HG03280 (cell line): ENCODE results near the gene PJA2.
"Not testable (repeated sequence)": the region's sequence is repeated elsewhere in the genome, so short reads cannot be mapped to it uniquely, and the experiment has no call there.

Experiments used
- ATAC-seq: cut with Tn5 transposase; IDR thresholded peaks from one replicate; pipeline ENCODE4 v1.9.1; 2021; ENCODE audit warnings: mild to moderate bottlenecking, moderate library complexity; ENCODE audit not compliant: unreplicated experiment

PJA2 gene

DNA sequence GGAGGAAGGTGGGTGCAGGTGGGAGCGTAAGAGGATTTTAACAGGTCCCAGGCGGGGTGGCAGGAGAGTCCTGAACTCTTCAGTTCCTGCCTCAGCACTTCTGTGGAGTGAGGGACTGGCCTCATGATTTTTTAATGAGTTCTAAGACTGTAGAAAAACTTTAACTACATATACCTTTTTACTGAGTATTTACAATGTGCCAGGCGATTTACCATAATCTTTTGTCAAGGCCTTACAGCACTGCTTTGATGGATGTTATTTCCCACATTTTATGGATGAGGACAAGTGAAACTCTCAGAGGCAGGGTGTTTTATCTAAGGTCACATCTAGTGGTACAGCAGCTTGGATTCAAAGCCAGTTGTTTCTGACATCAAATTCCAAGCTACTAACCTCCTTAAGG lies 99.5 kb downstream of the PJA2 start:
- ATAC-seq, result no peak

GRCh38 chr5:109309326-109310063 lies 100.3 kb downstream of the PJA2 start:
- no peak for ATAC-seq

GRCh38 chr5:109307951-109308350 lies 101.8 kb downstream of the PJA2 start:
- ATAC-seq, result no peak

- no peak for ATAC-seq
Measured at GRCh38 chr5:109307456-109307855, 102.3 kb downstream of the PJA2 start.

GRCh38 chr5:109305352-109305751 lies 104.4 kb downstream of the PJA2 start:
- ATAC-seq, result no peak

DNA sequence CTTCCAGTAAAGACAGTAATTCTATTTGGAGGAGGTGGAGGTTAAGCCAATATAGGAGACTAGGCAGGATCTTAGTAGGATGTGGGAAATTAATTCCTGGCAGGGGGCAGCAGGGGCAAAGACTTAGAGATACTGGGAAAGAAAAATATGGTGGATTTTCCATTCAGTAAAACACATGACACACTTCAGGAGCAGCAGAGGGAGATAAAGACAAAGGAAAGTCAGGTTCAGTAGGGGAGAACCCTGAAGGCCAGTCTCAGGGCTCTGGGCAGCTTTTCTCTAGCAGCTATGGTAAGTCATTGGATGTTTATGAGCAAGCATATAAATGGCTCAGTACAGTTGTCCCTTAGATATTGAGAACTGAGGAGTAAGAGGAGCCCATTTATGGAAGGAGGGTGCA lies 105.5 kb downstream of the PJA2 start:
- no peak for ATAC-seq

GRCh38 chr5:109300367-109300766 lies 109.4 kb downstream of the PJA2 start:
- no peak for ATAC-seq

GRCh38 chr5:109299557-109299956 lies 110.2 kb downstream of the PJA2 start:
- ATAC-seq, result no peak

GRCh38 chr5:109298794-109299193 lies 111.0 kb downstream of the PJA2 start:
- no peak for ATAC-seq

DNA sequence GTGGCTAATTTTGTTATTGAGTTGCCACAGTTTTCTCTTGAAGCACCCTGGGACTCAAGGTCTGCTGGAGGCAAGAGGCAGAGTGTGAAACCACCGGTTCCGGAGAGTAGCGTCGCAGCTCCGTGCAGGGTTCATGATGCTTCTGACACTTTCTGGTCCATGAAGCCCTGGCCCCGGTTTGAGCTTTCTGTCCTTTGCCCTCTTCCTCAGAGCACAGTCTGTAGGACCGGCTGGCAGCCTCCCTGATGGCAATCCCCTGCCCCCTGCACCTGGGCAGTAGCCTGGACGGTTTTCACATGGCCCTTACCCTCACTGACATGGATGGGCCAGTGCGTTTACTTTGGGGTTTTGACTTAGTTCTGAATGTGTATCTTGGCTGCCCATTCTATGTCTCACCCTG lies 111.9 kb downstream of the PJA2 start:
- ATAC-seq, result no peak

GRCh38 chr5:109291090-109291489 lies 118.7 kb downstream of the PJA2 start:
- ATAC-seq, result no peak

DNA sequence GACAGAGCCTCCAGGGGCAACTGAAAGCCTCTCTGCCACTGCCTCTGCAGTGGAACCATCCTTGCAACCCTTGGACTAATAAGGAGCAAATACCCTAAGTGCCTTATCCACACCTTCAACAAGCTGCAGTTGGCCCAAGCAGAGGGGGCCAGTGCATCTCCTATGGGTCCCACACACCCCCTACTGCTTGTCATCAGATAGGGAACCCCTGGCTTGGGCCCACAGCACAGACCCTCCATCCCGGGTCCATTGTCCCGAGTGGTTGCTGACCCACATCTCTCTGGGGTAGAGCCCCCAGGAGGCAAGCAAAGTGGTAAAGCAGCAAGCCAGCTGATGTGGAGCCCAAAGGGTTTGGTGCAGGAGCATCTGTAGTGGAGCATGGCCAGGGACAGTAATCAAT lies 119.5 kb downstream of the PJA2 start:
- no peak for ATAC-seq

DNA sequence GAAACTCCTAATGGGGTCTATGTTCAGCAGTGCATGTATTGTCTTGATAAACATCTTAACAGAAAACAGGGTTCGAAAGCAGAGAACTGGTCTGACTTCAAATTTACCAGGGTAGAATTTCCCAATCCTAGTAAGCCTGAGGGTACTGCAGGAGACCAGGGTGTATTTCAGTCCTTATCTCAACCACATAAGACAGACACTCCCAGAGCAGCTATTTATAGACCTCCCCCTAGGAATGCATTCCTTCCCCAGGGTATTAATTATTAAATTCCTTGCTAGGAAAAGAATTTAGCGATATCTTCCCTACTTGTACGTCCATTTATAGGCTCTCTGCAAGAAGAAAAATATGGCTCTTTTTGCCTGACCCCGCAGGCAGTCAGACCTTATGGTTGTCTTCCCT lies 123.1 kb downstream of the PJA2 start:
- ATAC-seq, result not testable (repeated sequence)
